SU-DHL-6 (cell line): Measurements from ENCODE around the gene ADPRS.

ENCODE experiments used
- H2AFZ ChIP-seq: fragments of 200-600 bp; sonication (generic); 2 replicates; pipeline ENCODE4 v1.6.1; 2014; ENCODE audit warnings: low read depth, mild to moderate bottlenecking, moderate library complexity, mixed read lengths, antibody characterized with exemption, low read length; ENCODE audit not compliant: severe bottlenecking
- H3F3A ChIP-seq: fragments of 200-600 bp; shearing (Covaris generic); 2 replicates; pipeline ENCODE4 v1.6.0; 2016; ENCODE audit warnings: antibody characterized with exemption, mild to moderate bottlenecking; ENCODE audit not compliant: insufficient read depth
- H3K27ac ChIP-seq: fragments of 200-600 bp; sonication (generic); 2 replicates; pipeline ENCODE4 v1.5.1; 2016; ENCODE audit warnings: low read depth, mild to moderate bottlenecking, low read length, moderate library complexity, mixed read lengths
- H3K27me3 ChIP-seq: fragments of 200-600 bp; sonication (generic), shearing (Covaris generic); 2 replicates; pipeline ENCODE4 v1.6.0; 2014; ENCODE audit warnings: mild to moderate bottlenecking, low read length
- H3K36me3 ChIP-seq: fragments of 200-600 bp; sonication (generic); 2 replicates; pipeline ENCODE4 v1.6.1; 2014; ENCODE audit warnings: mild to moderate bottlenecking, low read length, mixed read lengths
- H3K4me2 ChIP-seq: fragments of 300-600, 200-600 bp; shearing (Covaris generic), sonication (generic); 2 replicates; pipeline ENCODE4 v1.6.0; 2014; ENCODE audit warnings: low read length, low read depth, mild to moderate bottlenecking; ENCODE audit not compliant: poor library complexity, severe bottlenecking
- H3K4me3 ChIP-seq: fragments of 200-600 bp; sonication (generic); 2 replicates; pipeline ENCODE4 v1.5.1; 2014; ENCODE audit warnings: antibody characterized with exemption, low read length, mild to moderate bottlenecking, mixed read lengths; ENCODE audit not compliant: insufficient read depth, poor library complexity, severe bottlenecking
- H3K79me2 ChIP-seq: fragments of 200-600 bp; sonication (generic); 2 replicates; pipeline ENCODE4 v1.6.1; 2014; ENCODE audit warnings: mild to moderate bottlenecking, low read length, moderate library complexity; ENCODE audit not compliant: insufficient read depth
- H3K9ac ChIP-seq: fragments of 200-600 bp; sonication (generic); 2 replicates; pipeline ENCODE4 v1.7.0; 2014; ENCODE audit warnings: mild to moderate bottlenecking, low read length
- H3K9me2 ChIP-seq: fragments of 200-600 bp; sonication (generic); replicated peaks from 2 replicates; pipeline ENCODE4 v1.6.1; 2014; ENCODE audit warnings: low read length; ENCODE audit not compliant: insufficient read depth
- H3K9me3 ChIP-seq: fragments of 200-600 bp; sonication (generic); 2 replicates; pipeline ENCODE4 v1.6.1; 2014; ENCODE audit warnings: low read length, mixed read lengths; ENCODE audit not compliant: insufficient read depth
- H4K20me1 ChIP-seq: fragments of 200-600 bp; sonication (generic); 2 replicates; pipeline ENCODE4 v1.6.1; 2014; ENCODE audit warnings: low read depth, mild to moderate bottlenecking, antibody characterized with exemption, low read length, moderate library complexity, mixed read lengths
- EZH2phosphoT487 ChIP-seq: fragments of 200-600 bp; sonication (generic), shearing (Covaris generic); conservative IDR thresholded peaks from 2 replicates; pipeline ENCODE4 v1.6.1; 2018; ENCODE audit warnings: mild to moderate bottlenecking, antibody characterized with exemption, low read length, moderate library complexity, mixed read lengths
- TF ChIP-seq, protein P1 (sequence below): fragments of 200-600 bp; sonication (generic); IDR thresholded peaks from one replicate; pipeline ENCODE4 v1.5.1; 2017; ENCODE audit warnings: antibody characterized with exemption, mild to moderate bottlenecking, low read length, moderate library complexity; ENCODE audit not compliant: insufficient read depth, poor library complexity, severe bottlenecking

Gene ADPRS

DNA sequence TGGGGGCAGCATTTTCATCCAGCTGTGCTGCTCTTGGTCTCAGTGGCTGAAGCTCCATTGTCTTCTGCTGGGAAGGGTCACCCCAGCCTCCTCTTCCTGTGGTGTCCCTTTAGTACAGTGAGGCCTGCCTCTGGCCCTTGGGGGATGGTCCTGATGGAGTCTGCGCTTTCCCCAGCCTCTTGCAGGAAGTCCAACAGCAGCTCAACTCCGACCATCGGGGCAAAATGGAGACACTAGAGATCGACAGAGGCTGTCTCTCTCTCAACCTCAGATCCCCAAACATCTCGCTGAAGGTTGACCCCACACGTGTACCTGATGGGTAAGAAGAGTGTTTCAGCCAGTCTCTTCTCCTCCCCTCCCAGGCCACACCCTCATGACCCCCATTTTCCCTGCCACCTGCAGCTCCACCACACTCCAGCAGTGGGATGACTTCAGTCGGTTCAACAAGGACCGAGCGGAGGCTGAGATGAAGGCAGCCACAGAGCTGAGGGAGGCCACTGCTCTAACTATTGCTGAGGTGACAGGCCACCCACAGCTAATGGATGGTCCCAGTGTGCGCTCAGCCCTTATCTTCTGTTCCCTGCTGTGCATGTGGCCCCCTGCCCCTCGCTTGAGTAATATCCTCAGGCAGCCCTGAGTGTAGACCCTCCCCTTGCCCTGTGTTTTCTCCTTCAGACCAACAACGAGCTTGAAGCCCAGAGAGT lies 2.0 kb upstream of the ADPRS start:
- TF ChIP-seq, protein P1, sequence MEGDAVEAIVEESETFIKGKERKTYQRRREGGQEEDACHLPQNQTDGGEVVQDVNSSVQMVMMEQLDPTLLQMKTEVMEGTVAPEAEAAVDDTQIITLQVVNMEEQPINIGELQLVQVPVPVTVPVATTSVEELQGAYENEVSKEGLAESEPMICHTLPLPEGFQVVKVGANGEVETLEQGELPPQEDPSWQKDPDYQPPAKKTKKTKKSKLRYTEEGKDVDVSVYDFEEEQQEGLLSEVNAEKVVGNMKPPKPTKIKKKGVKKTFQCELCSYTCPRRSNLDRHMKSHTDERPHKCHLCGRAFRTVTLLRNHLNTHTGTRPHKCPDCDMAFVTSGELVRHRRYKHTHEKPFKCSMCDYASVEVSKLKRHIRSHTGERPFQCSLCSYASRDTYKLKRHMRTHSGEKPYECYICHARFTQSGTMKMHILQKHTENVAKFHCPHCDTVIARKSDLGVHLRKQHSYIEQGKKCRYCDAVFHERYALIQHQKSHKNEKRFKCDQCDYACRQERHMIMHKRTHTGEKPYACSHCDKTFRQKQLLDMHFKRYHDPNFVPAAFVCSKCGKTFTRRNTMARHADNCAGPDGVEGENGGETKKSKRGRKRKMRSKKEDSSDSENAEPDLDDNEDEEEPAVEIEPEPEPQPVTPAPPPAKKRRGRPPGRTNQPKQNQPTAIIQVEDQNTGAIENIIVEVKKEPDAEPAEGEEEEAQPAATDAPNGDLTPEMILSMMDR: no peak
- no peak for TF ChIP-seq EZH2phosphoT487
- Histone ChIP-seq H3K79me2 (peaks cover 14% of the 10 kb centered on the region), H3K9ac (no peak overlapping the region), H3K4me2 (no peak overlapping the region), H3F3A (no peaks in the 10 kb centered on the region), H3K36me3 (no peaks in the 10 kb centered on the region), H3K27me3 (no peaks in the 10 kb centered on the region), H3K9me3 (no peaks in the 10 kb centered on the region), H3K4me3 (no peak overlapping the region), H2AFZ (no peak overlapping the region), H3K9me2 (no peaks in the 10 kb centered on the region), H4K20me1 (no peaks in the 10 kb centered on the region), H3K27ac (no peak overlapping the region)

DNA sequence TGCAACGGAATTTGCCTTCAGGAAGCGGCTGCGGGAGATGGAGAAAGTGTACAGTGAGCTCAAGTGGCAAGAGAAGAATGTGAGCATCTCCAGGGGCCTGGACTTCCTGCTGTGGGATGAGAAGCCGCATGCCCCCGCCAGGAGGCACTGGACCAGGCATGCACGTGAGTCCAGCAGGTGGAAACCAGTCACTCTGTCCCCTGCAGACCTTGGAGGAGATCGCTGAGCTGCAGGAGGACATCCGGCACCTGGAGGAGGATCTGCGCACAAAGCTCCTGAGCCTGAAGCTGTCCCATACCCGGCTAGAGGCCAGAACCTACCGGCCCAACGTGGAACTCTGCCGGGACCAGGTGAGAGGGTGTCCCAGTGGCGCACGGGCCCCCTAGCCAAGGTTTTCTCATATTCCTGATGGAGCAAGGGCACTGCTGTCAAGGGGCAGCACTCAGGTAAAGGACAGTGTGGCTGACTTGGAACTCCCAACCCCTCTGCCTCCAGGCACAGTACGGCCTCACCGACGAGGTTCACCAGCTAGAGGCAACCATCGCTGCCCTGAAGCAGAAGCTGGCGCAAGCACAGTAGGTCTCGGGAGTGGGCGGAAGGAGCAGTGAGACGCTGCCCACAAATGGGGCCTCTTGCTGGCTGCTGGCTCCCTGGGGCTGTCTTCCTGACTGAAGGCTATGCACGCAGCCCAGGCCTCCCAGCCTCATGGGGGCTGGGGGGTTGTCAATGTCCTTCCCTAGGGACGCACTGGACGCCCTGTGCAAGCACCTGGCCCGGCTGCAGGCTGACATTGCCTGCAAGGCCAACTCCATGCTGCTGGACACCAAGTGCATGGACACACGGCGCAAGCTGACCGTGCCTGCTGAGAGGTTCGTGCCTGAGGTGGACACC lies 1.2 kb upstream of the ADPRS start:
- Histone ChIP-seq H3K27me3 (no peaks in the 10 kb centered on the region), H3K9ac (no peak overlapping the region), H3K27ac (no peak overlapping the region), H3K9me2 (no peaks in the 10 kb centered on the region), H3K79me2 (peaks cover 14% of the 10 kb centered on the region), H3K4me2 (no peak overlapping the region), H3K9me3 (no peaks in the 10 kb centered on the region), H3K4me3 (no peak overlapping the region), H2AFZ (peak overlapping the region; percentile 99), H4K20me1 (no peaks in the 10 kb centered on the region), H3F3A (no peaks in the 10 kb centered on the region), H3K36me3 (no peaks in the 10 kb centered on the region)
- no peak for TF ChIP-seq EZH2phosphoT487
- TF ChIP-seq, protein P1: no peak

DNA sequence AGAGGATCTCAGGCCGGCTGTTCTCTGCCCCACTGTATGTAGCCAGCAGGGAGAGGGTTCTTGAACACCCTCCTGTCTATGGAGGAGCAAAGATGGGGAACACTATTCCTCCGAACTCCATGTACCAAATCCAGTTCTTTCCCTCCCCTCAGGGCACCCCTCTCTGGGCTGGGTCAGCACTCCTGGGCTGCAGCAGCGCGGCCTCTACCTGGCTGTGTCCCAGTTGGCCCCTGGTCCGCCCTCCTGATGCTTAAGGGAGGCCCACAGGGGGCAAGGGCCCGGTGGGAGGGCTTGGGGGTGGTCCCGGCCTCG lies 471 bp upstream of the ADPRS start:
- Histone ChIP-seq H3K79me2 (peaks cover 14% of the 10 kb centered on the region), H3K36me3 (no peaks in the 10 kb centered on the region), H3K27me3 (no peaks in the 10 kb centered on the region), H3K9me3 (no peaks in the 10 kb centered on the region), H2AFZ (peak overlapping the region; percentile 99), H4K20me1 (no peaks in the 10 kb centered on the region), H3K9me2 (no peaks in the 10 kb centered on the region), H3F3A (no peaks in the 10 kb centered on the region), H3K4me3 (peak overlapping the region; percentile 96), H3K4me2 (peak overlapping the region; percentile 57), H3K27ac (no peak overlapping the region), H3K9ac (peak overlapping the region; percentile 91)
- no peak for TF ChIP-seq EZH2phosphoT487
- TF ChIP-seq, protein P1: no peak
